Measurements from ENCODE around the gene IRF2BP2.

The IRF2BP2 gene

GRCh38 chr1:234554698-234555311 lies 55.2 kb downstream of the IRF2BP2 start:
- Mint-ChIP-seq H3K27ac (no peak overlapping the region), H3K4me3 (no peak overlapping the region), H3K9me3 (no peaks in the 10 kb centered on the region), H3K4me1 (no peaks in the 10 kb centered on the region), H3K36me3 (no peaks in the 10 kb centered on the region)
- ATAC-seq (no peak), DNase-seq (ENCODE audit: low spot score in 2 of 2) (no peak)

Measured in stimulated activated effector memory CD8-positive, alpha-beta T cell treated with anti-CD3 and anti-CD28 coated beads, Interleukin-12 subunit alpha, Interleukin-12 subunit beta, amount 100 ng/mL, for 72 hours (primary cell).